Measurements from ENCODE around the gene STX1B. TPM values are rescaled to one million over a fixed set of nuclear protein-coding genes. Genes with fewer than 3 reads are reported as not detected.

STX1B gene
- total RNA-seq, 1 experiment from 2014 or later: 3.7 TPM

DNA sequence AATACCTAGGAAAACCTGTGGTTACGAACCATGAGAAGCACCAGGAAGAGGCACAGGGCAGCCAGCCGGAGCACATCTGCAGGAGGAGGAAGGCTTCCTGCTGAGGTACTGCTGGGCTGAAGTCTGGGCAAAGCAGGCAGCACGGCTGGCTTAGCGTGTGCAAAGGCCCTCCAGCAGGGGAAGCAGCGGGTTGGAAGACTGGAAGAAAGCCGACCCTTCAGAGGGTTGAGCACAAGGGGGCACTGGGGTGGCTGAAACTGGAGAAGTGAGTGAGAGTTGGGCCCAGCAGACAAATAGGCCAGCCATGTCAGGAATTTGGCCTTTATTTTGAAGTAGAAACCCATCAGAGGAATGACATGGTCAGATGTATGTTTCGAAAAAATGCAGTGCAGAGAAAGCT, 37.6 kb downstream of the STX1B start:
- ATAC-seq: no peak
- ChIA-PET CTCF (no interaction called here), POLR2A (no interaction called here)
- H3K36me3 ChIP-seq (ENCODE audit: control insufficient read depth, insufficient read depth, low read length): peaks cover 23% of the 10 kb centered on the region
- H3K27ac ChIP-seq (ENCODE audit: low read length): no peak overlapping the region
- no peaks in the 10 kb centered on the region for H3K4me1 ChIP-seq (ENCODE audit: control insufficient read depth, insufficient read depth, low read length)
- in situ Hi-C loops (cut with HindIII; ENCODE audit: low pct_unique_long_range_greater_than_20kb, low sequenced_read_pairs) (no loop called here), intact Hi-C loops (cut with micrococcal nuclease; ENCODE audit: unreplicated experiment) (no loop called here)
- H3K4me3 ChIP-seq (ENCODE audit: low read depth in 2 of 2, low read length in 2 of 2): no peak overlapping the region
- no peaks in the 10 kb centered on the region for H3K9me3 ChIP-seq (ENCODE audit: control insufficient read depth, insufficient read depth, low read depth, low read length)
- H3K27me3 ChIP-seq (ENCODE audit: control insufficient read depth, insufficient read depth, low read length): no peaks in the 10 kb centered on the region
- TF ChIP-seq, protein P1, sequence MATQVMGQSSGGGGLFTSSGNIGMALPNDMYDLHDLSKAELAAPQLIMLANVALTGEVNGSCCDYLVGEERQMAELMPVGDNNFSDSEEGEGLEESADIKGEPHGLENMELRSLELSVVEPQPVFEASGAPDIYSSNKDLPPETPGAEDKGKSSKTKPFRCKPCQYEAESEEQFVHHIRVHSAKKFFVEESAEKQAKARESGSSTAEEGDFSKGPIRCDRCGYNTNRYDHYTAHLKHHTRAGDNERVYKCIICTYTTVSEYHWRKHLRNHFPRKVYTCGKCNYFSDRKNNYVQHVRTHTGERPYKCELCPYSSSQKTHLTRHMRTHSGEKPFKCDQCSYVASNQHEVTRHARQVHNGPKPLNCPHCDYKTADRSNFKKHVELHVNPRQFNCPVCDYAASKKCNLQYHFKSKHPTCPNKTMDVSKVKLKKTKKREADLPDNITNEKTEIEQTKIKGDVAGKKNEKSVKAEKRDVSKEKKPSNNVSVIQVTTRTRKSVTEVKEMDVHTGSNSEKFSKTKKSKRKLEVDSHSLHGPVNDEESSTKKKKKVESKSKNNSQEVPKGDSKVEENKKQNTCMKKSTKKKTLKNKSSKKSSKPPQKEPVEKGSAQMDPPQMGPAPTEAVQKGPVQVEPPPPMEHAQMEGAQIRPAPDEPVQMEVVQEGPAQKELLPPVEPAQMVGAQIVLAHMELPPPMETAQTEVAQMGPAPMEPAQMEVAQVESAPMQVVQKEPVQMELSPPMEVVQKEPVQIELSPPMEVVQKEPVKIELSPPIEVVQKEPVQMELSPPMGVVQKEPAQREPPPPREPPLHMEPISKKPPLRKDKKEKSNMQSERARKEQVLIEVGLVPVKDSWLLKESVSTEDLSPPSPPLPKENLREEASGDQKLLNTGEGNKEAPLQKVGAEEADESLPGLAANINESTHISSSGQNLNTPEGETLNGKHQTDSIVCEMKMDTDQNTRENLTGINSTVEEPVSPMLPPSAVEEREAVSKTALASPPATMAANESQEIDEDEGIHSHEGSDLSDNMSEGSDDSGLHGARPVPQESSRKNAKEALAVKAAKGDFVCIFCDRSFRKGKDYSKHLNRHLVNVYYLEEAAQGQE (IDR thresholded peaks at IDR 0.05; ENCODE audit: insufficient read depth in 1 of 2, low read depth in 2 of 2, low read length in 1 of 2): no peak
- TF ChIP-seq TCF7L2 (IDR thresholded peaks at IDR 0.05; ENCODE audit: low read depth, low read length) (no peak), POLR2AphosphoS5 (IDR thresholded peaks at IDR 0.05; ENCODE audit: low read depth, low read length) (no peak)
- TF ChIP-seq, protein P2, sequence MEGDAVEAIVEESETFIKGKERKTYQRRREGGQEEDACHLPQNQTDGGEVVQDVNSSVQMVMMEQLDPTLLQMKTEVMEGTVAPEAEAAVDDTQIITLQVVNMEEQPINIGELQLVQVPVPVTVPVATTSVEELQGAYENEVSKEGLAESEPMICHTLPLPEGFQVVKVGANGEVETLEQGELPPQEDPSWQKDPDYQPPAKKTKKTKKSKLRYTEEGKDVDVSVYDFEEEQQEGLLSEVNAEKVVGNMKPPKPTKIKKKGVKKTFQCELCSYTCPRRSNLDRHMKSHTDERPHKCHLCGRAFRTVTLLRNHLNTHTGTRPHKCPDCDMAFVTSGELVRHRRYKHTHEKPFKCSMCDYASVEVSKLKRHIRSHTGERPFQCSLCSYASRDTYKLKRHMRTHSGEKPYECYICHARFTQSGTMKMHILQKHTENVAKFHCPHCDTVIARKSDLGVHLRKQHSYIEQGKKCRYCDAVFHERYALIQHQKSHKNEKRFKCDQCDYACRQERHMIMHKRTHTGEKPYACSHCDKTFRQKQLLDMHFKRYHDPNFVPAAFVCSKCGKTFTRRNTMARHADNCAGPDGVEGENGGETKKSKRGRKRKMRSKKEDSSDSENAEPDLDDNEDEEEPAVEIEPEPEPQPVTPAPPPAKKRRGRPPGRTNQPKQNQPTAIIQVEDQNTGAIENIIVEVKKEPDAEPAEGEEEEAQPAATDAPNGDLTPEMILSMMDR (IDR thresholded peaks at IDR 0.05): no peak
- DNase-seq (ENCODE audit: low read depth, low spot score): no peak
- BruUV-seq (replicated peaks): no TSS peak

GRCh38 chr16:30971298-30971697, 39.1 kb downstream of the STX1B start:
- CTCF ChIA-PET: no interaction called here
- TF ChIP-seq, protein P2 (IDR thresholded peaks at IDR 0.05): no peak
- TF ChIP-seq SIN3A (IDR thresholded peaks at IDR 0.05; ENCODE audit: borderline replicate concordance, insufficient read depth, low read depth, low read length) (no peak), POLR2AphosphoS5 (IDR thresholded peaks at IDR 0.05; ENCODE audit: low read depth, low read length) (no peak), TCF7L2 (IDR thresholded peaks at IDR 0.05; ENCODE audit: low read depth, low read length) (no peak)
- TF ChIP-seq, protein P1 (IDR thresholded peaks at IDR 0.05; ENCODE audit: insufficient read depth in 1 of 2, low read depth in 2 of 2, low read length in 1 of 2): no peak
- H3K4me3 ChIP-seq (ENCODE audit: low read depth in 2 of 2, low read length in 2 of 2): no peak overlapping the region
- no peaks in the 10 kb centered on the region for H3K9me3 ChIP-seq (ENCODE audit: control insufficient read depth, insufficient read depth, low read depth, low read length)
- BruUV-seq (replicated peaks): no TSS peak
- in situ Hi-C loops (cut with HindIII; ENCODE audit: low pct_unique_long_range_greater_than_20kb, low sequenced_read_pairs): no loop called here
- POLR2A ChIA-PET: no interaction called here
- no peaks in the 10 kb centered on the region for H3K4me1 ChIP-seq (ENCODE audit: control insufficient read depth, insufficient read depth, low read length)
- ATAC-seq (no peak), DNase-seq (ENCODE audit: low read depth, low spot score) (no peak)
- no peaks in the 10 kb centered on the region for H3K27me3 ChIP-seq (ENCODE audit: control insufficient read depth, insufficient read depth, low read length)
- H3K36me3 ChIP-seq (ENCODE audit: control insufficient read depth, insufficient read depth, low read length): peaks cover 23% of the 10 kb centered on the region
- no peak overlapping the region for H3K27ac ChIP-seq (ENCODE audit: low read length)
- intact Hi-C loops (cut with micrococcal nuclease; ENCODE audit: unreplicated experiment): no loop called here

Data from Panc1 (cell line).